Posterior cingulate gyrus (tissue), 11 donors: ENCODE measurements around the gene CEP104.
A peak's percentile ranks its signal among the peaks of the same experiment; 100 is the strongest.

Experiments used
- DNase-seq, 10 donors: peaks; one replicate each; pipeline versions ENCODE4 v3.0.0 to v3.0.0-alpha.2; 2020 to 2021; ENCODE audit warnings: mixed read lengths in 3 of 10
- intact Hi-C: fragments of 100-400 bp; cut with DNase I; formaldehyde crosslinking; loops from one replicate; pipeline ENCODE4 v1.15.1; 2023

Gene CEP104

DNA sequence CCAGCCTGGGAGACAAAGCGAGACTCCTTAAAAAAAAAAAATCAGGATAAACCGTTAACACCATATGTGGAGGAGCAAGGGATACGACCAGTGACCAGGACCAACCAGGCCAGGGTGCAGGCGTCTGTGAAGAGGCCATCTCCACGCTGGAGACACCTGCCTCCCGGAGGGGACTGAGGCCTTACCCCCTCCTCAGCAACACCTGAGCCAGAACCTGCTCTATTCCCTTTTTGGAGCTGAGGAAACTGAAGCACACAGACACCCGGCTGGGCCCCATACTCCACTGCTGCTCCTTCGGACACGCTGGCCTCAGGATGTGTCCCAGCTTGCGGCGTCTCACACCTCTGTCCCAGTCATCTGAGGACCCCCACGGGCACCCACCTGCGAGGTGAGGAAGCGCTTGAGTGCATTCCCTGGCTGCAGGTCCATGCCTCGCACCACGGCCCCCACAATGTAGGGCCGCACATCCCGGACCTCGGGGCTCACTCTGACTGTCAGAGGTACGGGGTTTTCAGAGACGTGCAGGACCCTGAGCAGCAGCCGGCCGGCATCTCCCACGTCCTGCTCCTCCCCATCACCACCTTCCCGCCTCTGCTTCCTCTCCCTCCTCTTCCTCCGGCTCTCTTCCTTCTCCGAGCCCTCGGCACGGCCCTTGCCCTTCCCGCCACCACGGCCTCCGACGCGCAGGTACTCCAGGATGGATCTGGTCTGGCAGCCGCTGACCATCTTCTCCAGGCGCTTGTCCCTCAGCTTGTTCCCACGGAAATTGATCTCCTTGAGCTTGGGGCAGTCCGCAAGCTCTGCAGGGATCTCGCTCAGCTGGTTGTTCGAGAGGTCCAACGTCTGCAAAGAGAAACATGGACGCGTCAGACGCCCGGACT is 70.3 kb downstream of the CEP104 start:
- intact Hi-C loops, result no loop called here
- DNase-seq, result peak in 3 of 10 donors; percentile 61 to 72 (median 64)

DNA sequence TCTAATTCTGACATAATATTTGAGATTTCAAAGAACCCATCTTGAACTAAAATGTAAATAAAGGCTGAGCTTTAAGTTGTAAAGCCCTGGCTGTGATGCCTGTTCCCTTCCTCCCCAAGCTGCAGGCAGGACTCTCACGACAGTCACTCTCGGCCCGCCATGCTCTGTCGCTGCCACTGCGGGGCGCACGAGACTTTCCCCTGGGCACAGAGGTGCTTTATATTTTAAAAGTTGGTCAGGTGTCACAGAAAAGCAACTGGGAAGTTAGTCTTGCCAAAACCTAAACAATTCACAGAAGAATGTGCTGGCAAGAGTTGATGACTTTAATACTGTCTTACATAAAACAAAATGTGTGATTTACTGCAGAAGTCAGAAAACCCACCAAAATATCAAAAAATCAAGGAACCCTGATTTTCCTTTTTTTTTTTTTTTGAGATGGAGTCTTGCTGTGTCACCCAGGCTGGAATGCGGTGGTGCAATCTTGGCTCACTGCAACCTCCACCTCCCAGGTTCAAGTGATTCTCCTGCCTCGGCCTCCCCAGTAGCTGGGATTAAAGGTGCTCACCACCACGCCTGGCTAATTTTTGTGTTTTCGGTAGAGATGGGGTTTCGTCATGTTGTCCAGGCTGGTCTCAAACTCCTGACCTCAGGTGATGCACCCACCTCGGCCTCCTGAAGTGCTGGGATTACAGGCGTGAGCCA is 71.4 kb downstream of the CEP104 start:
- intact Hi-C loops, result no loop called here
- DNase-seq, result peak in 3 of 10 donors; percentile 60 to 81 (median 73)

DNA sequence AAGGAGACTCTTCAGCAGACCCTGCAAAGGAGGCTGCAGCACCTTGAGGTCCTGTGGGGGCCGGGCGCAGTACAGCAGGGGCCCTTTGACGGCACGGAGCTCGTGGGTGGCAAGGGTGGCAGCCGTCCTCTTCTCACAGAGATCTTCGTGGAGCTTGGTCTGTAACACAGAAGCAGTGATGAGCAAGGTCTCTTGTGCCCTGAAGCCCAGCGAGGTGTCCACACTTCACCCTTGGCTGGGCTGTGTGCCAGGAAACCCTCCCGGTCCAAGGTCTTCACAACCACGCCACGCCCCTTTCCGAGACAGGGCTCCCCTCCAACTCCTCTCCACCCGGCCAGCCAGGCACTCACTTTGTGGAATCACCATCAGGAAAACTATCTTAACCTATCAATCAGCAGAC is 72.0 kb downstream of the CEP104 start:
- intact Hi-C loops, result no loop called here
- DNase-seq, result peak in 3 of 10 donors; percentile 50 to 71 (median 70)

DNA sequence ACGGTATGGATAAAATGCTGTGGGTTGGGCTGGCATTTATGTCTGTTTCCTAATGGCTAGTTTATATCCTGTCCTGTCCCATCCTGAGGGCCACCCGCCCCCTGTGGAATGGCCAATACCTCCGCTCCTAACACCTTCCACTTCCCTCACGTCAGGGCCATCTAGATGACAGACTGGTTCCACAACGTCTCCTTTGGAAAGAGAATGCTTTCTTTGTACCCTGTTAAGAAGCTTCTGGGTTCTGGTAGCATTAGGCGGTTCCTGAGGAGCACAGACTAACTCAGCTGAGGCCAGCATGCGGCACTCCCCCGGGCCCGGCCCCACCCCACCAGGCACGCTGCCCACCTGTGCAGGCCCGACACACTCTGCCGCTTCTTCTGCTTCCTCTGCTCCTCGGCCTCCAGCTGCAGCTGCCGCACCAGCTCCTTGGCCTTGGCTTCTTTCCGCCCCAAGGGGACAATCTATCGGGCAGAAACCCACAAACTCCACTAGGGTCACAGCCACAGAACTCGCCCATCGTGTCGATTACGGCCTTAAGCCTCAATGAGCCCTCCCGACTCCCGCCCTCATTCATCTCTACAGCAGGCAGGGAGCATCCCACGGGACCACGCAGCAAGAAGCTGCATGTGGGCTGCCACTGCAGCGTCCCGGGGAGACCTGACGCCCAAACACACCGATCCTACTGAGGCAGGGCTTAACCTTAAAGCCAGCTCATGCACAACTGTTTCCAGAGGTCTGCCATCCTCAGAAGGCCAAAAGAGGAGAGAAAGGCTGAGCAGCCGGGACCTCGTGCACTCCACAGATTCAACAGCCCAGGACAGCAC is 73.1 kb downstream of the CEP104 start:
- peak in 3 of 10 donors; percentile 18 to 53 (median 52) for DNase-seq
- intact Hi-C loops, result no loop called here

- peak in 3 of 10 donors; percentile 60 to 74 (median 61) for DNase-seq
Measured at GRCh38 chr1:3780901-3781300, 76.1 kb downstream of the CEP104 start.

GRCh38 chr1:3779912-3780416 is 77.0 kb downstream of the CEP104 start:
- intact Hi-C loops, result no loop called here
- peak in 3 of 10 donors; percentile 37 to 52 (median 51) for DNase-seq

More at GRCh38 chr1:3780901-3781300, 76.1 kb downstream of the CEP104 start:
- intact Hi-C loops, result no loop called here

- intact Hi-C loops, result no loop called here
- peak in 5 of 10 donors; percentile 27 to 90 (median 80) for DNase-seq
Measured at GRCh38 chr1:3779265-3779911, 77.6 kb downstream of the CEP104 start.

DNA sequence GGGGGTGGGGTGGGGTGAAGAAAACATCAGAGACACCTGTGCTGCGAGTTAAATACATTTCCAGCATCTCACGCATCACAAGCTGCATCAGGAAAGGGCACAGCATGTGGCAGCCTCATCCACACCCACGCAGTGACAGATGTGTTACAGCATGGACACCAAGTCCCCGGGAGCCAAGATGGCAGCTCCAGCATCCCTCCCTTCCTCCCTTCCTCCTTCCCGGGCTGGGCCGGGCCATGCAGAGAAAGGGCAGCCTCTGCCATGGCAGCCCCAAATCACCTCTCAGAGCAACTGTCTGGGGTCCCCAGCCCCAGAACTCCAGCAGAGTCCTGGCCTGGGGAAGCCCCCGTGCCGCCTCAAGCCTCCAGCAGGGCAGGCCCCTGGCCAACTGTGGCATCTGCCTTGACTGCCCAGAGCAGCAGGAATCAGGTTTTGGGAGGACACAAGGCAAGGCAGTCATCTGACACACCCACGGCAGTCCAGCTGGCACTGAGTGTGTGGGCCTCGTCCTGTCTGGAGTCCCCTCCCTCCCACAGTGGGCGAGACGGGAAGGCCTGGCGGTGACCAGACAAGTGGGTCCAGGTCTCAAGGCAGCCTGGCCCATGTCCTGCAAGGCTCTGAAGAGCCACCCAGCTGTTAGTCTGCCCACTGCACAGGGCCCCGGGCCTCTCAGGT is 78.3 kb downstream of the CEP104 start:
- intact Hi-C loops, result no loop called here

GRCh38 chr1:3777647-3778589 is 79.1 kb downstream of the CEP104 start:
- intact Hi-C loops, result no loop called here
- peak in 3 of 10 donors; percentile 51 to 77 (median 64) for DNase-seq

More for the DNA sequence above, 78.3 kb downstream of the CEP104 start:
- peak in 7 of 10 donors; percentile 36 to 92 (median 66) for DNase-seq

- intact Hi-C loops, result no loop called here
- peak in 2 of 10 donors; percentile 41 to 72 for DNase-seq
Measured at GRCh38 chr1:3777078-3777547, 79.9 kb downstream of the CEP104 start.

GRCh38 chr1:3776231-3776961 is 80.6 kb downstream of the CEP104 start:
- DNase-seq, result peak in 1 of 10 donors; percentile 46
- intact Hi-C loops, result no loop called here

DNA sequence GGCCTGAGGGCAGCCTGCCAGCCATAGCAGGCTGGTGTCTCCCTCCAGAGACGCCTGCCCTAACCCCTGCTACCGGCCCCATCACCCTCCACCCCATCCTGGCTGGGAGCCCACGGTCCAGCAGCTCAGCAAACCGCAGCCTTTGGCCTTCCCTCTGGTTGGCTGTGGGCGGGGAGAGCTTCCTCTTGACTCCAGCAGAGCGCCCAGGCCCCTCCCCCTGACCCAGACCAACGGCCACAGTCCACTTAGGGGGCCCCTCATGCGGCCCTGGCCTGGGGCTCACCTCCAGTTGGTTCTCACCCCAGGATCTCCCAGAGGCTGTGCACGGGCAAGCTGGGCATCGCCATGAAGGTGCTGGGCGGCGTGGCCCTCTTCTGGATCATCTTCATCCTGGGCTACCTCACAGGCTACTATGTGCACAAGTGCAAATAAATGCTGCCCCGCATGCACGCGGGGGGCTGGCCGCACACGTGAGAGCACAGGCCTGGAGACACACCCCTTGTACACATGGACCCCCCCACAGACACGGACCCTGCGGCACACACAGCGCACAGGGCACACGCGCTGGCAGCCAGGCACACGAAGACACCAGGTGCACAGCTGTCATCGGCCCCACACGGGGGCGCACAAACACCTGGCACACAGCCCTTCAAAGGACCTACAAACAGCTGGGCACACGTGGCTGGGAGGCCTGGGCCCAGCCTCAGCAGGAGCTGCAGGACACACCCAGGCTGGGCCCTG is 81.4 kb downstream of the CEP104 start:
- peak in 2 of 10 donors; percentile 41 to 82 for DNase-seq
- intact Hi-C loops, result no loop called here

DNA sequence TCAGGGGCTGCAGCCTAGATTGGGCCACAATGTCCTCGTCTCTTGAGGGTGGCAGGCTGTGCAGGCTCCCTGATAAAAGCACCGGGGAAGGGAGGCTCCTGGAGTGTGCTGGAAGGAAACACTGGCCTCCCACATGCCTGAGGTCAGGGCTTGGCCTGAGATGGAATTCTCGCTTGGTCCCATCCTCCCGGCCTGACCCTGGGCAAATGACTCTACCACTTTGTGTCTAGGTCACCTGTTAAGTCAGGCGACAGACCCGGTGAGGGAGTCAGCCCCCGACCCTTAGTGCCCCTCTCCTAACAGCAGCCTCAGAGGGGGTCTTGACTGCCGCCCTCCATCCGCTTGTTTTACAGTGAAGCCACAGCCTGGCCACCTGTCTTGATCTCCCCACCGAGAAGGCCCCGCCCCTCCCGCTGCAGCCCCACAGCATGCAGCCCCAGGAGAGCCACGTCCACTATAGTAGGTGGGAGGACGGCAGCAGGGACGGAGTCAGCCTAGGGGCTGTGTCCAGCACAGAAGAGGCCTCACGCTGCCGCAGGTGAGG is 82.0 kb downstream of the CEP104 start:
- DNase-seq, result peak in 1 of 10 donors; percentile 83
- intact Hi-C loops, result no loop called here

GRCh38 chr1:3774276-3774945 is 82.6 kb downstream of the CEP104 start:
- peak in 1 of 10 donors; percentile 41 for DNase-seq
- intact Hi-C loops, result no loop called here

DNA sequence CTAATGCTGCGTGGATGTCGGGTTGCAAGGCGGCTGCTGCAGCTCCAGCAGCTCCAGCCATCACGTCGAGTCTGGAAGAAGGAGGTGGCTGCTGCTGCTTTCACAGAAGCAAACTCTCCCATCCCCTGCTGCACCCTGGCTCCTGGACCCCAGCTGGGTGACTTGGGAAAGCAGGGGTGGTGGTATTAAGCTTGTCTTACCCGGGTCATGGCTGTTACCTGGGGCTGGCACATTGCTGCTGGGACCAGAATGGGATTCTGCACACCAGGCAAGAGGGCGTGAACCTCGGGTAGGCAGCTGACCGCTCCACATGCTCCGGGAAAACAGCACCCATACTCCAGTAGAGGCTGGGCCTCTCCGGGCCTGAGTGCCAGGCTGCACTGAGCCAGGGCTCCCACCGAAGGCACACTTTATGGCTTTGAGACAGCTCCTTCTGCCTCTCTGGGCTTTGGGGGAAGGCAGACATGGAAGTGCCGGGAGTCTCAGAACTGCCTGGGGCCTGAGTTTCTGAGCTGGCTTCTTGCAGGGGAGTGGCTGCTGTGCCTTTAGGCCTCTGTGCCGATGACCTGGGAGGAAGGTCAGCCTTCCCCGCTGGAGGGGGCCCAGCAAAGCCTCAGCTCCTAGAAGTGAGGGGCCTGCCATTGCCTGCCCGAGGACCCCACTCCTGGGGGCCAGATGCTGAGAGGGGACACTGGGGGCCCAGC is 83.3 kb downstream of the CEP104 start:
- intact Hi-C loops, result no loop called here
- no peak for DNase-seq
